K562 (cell line): ENCODE results near the gene MERTK. TPM values are rescaled to one million over a fixed set of nuclear protein-coding genes. Genes with fewer than 3 reads are reported as not detected.

Source experiments
- ATAC-seq: fragments of 200-7000 bp; cut with Tn5 transposase; 3 replicates; pipeline ENCODE4 v1.9.1; 2020; ENCODE audit warnings: moderate library complexity
- BruUV-seq: library from RNA; stranded (reverse); fragments of 400-500 nt; replicated peaks from 2 replicates; lab custom pipeline; 2021; lab: Mats Ljungman, UMichigan
- CTCF ChIA-PET: fragments of 300-600 bp; formaldehyde crosslinking; extraction: SDS; loops from one replicate; lab custom pipeline; 2021; ENCODE audit warnings: low intra/inter-chr PET ratio; lab: Yijun Ruan, JAX
- POLR2A ChIA-PET: fragments of 300-600, 350-650 bp; sonication (Branson Sonifier 250); formaldehyde crosslinking; extraction: SDS; loops from one replicate; lab custom pipeline; 2021; ENCODE audit warnings: antibody characterized with exemption, inconsistent platforms; lab: Yijun Ruan, JAX
- DNase-seq, 4 experiments: peaks; one replicate each; pipeline versions ENCODE4 v3.0.0 to v3.0.0-alpha.2; 2011 to 2018; ENCODE audit warnings: low spot score in 3 of 4, mixed read lengths in 3 of 4; ENCODE audit errors: extremely low read depth in 1 of 4
- FAIRE-seq: peaks from 2 replicates; lab custom pipeline; 2011; peaks lifted over from hg19 to GRCh38; lab: Jason Lieb, UNC
- H2AFZ ChIP-seq: 2 replicates; pipeline ENCODE4 v1.6.0; 2011; ENCODE audit warnings: low read depth, low read length, control low read depth, inconsistent platforms
- H3K27ac ChIP-seq: fragments of 200-600 bp; 3 replicates; pipeline ENCODE4 v1.8.0; 2011; ENCODE audit warnings: low read depth, mild to moderate bottlenecking, control low read depth, inconsistent platforms, low read length, moderate library complexity, mixed read lengths; ENCODE audit errors: extremely low read depth
- H3K27me3 ChIP-seq, 2 experiments: fragments of 300-600 bp in 1 of 2; 2 replicates in 1 of 2; 3 replicates in 1 of 2; pipeline versions ENCODE4 v1.6.0 to v1.8.0; 2011; ENCODE audit warnings: inconsistent platforms in 2 of 2, low read length in 2 of 2, mild to moderate bottlenecking in 1 of 2, mixed read lengths in 1 of 2, moderate library complexity in 1 of 2; ENCODE audit not compliant: control insufficient read depth in 2 of 2, insufficient read depth in 2 of 2
- H3K36me3 ChIP-seq: fragments of 300-600 bp; 3 replicates; pipeline ENCODE4 v1.8.0; 2011; ENCODE audit warnings: mild to moderate bottlenecking, low read length, inconsistent platforms; ENCODE audit not compliant: control insufficient read depth, insufficient read depth
- H3K4me1 ChIP-seq, 2 experiments: fragments of 200-600 bp in 1 of 2; replicated peaks in 1 of 2; 2 replicates in 1 of 2; 3 replicates in 1 of 2; pipeline versions ENCODE4 v1.5.1 to v1.8.0; 2011; ENCODE audit warnings: inconsistent platforms in 2 of 2, low read length in 2 of 2, mild to moderate bottlenecking in 1 of 2, mixed read lengths in 1 of 2, moderate library complexity in 1 of 2; ENCODE audit not compliant: control insufficient read depth in 2 of 2, insufficient read depth in 2 of 2
- H3K4me2 ChIP-seq: 2 replicates; pipeline ENCODE4 v1.6.1; 2011; ENCODE audit warnings: low read length, control low read depth, inconsistent platforms, mixed read lengths; ENCODE audit not compliant: insufficient read depth
- H3K4me3 ChIP-seq: fragments of 200-600 bp; sonication (generic), shearing (Covaris generic); 2 replicates; pipeline ENCODE4 v1.5.1; 2016; ENCODE audit warnings: control low read depth, inconsistent platforms
- H3K79me2 ChIP-seq: fragments of 200-600 bp; 3 replicates; pipeline ENCODE4 v1.8.0; 2011; ENCODE audit warnings: low read length, inconsistent platforms; ENCODE audit not compliant: control insufficient read depth, insufficient read depth
- H3K9ac ChIP-seq, 2 experiments: 2 replicates each; pipeline versions ENCODE4 v1.6.0 to v1.6.1; 2011; ENCODE audit warnings: low read depth in 2 of 2, low read length in 2 of 2, control low read depth in 1 of 2, inconsistent platforms in 1 of 2, mild to moderate bottlenecking in 1 of 2, mixed read lengths in 1 of 2; ENCODE audit not compliant: insufficient read depth in 1 of 2
- H3K9me1 ChIP-seq: one replicate; pipeline ENCODE4 v1.6.0; 2011; ENCODE audit warnings: inconsistent platforms, mild to moderate bottlenecking, low read length, moderate library complexity; ENCODE audit not compliant: control insufficient read depth, insufficient read depth
- H3K9me3 ChIP-seq: replicated peaks from 2 replicates; pipeline ENCODE4 v1.5.1; 2011; ENCODE audit warnings: low read depth, low read length, inconsistent platforms; ENCODE audit not compliant: control insufficient read depth, insufficient read depth
- H4K20me1 ChIP-seq: replicated peaks from 2 replicates; pipeline ENCODE4 v1.6.1; 2011; ENCODE audit warnings: low read length, inconsistent platforms, mixed read lengths; ENCODE audit not compliant: control insufficient read depth, insufficient read depth
- HDAC2 ChIP-seq: fragments of 450-650 bp; IDR thresholded peaks from 2 replicates; pipeline ENCODE4 v1.6.1; 2016; ENCODE audit warnings: mild to moderate bottlenecking
- MTA3 ChIP-seq: fragments of 450-650 bp; formaldehyde crosslinking; IDR thresholded peaks from 2 replicates; pipeline ENCODE4 v1.6.1; 2017; ENCODE audit warnings: mild to moderate bottlenecking, borderline replicate concordance
- NR2C2 ChIP-seq, 2 experiments: fragments of 200-800 bp in 1 of 2; sonication (Bioruptor generic) in 1 of 2; sonication (generic) in 1 of 2; formaldehyde crosslinking in 1 of 2; IDR thresholded peaks; 2 replicates each; pipeline versions ENCODE4 v1.6.1 to v1.8.0; 2016 to 2022; ENCODE audit warnings: mild to moderate bottlenecking in 1 of 2, missing compliant biosample characterization in 1 of 2, missing genetic modification characterization in 1 of 2, missing genetic modification reagents in 1 of 2
- PHF8 ChIP-seq: fragments of 200-600 bp; sonication (generic); IDR thresholded peaks from 2 replicates; pipeline ENCODE4 v1.6.1; 2012; ENCODE audit warnings: mixed run types, mild to moderate bottlenecking, inconsistent platforms, low read length, moderate library complexity, borderline replicate concordance
- ZNF282 ChIP-seq: sonication (generic); formaldehyde crosslinking; IDR thresholded peaks from 2 replicates; pipeline ENCODE4 v1.8.1; 2023; ENCODE audit warnings: missing genetic modification reagents
- WGBS: fragments of 100-300 bp; shearing (Covaris generic); methylation state at CpG from one replicate; pipeline ENCODE4 v1.1.6; 2016; ENCODE audit warnings: low coverage, mixed read lengths; ENCODE audit not compliant: insufficient coverage; ENCODE audit errors: missing lambda C conversion rate; 5-methylcytosine and 5-hydroxymethylcytosine counted together
- in situ Hi-C: fragments of 300-500 bp; cut with MboI; formaldehyde crosslinking; loops from 4 replicates; pipeline ENCODE4 v1.15.0; 2018; ENCODE audit warnings: inconsistent platforms, mixed read lengths
- intact Hi-C: fragments of 100-400 bp; cut with micrococcal nuclease; formaldehyde crosslinking; loops from 2 replicates; pipeline ENCODE4 v1.14.2; 2022
- polyA plus RNA-seq, 8 experiments: library from polyadenylated mRNA; depleted of rRNA in 4 of 8; stranded (reverse) in 5 of 8; unstranded in 3 of 8; fragments of >200 nt; fragmentation: Nextera tagmentation in 2 of 8; fragmentation: Illumina TruSeq in 1 of 8; extraction: Ambion mirVana in 2 of 8; extraction: Trizol in 1 of 8; gene quantifications; 2 replicates each; pipeline versions ENCODE4 v1.2.1 to v1.2.3, GENCODE V29; 2011 to 2014; ENCODE audit warnings: inconsistent platforms in 1 of 8, missing spikeins in 1 of 8
- total RNA-seq, 7 experiments: library from RNA; depleted of rRNA in 6 of 7; stranded (reverse); fragments of >200 nt in 6 of 7; fragmentation: Illumina TruSeq in 2 of 7; extraction: Trizol in 2 of 7; gene quantifications; 2 replicates each; pipeline versions ENCODE4 v1.2.1 to v1.2.3, GENCODE V29; 2011 to 2021; ENCODE audit warnings: low replicate concordance in 1 of 7
- TF ChIP-seq, protein P1 (sequence below): fragments of 250-450 bp; sonication (Bioruptor Pico); IDR thresholded peaks from 2 replicates; pipeline ENCODE4 v1.8.0; 2022; ENCODE audit warnings: inconsistent platforms
- TF ChIP-seq, protein P2 (sequence below), 2 experiments: fragments of 250-450 bp in 1 of 2; fragments of 450-650 bp in 1 of 2; sonication (Bioruptor Pico) in 1 of 2; IDR thresholded peaks; 2 replicates each; pipeline versions ENCODE4 v1.6.1 to v1.8.0; 2016 to 2021; ENCODE audit warnings: mild to moderate bottlenecking in 2 of 2, moderate library complexity in 2 of 2, missing compliant biosample characterization in 1 of 2, missing genetic modification characterization in 1 of 2
- TF ChIP-seq, protein P3 (sequence below): fragments of 250-450 bp; sonication (Bioruptor Pico); IDR thresholded peaks from 2 replicates; pipeline ENCODE4 v1.4.0; 2020; ENCODE audit warnings: mild to moderate bottlenecking, moderate library complexity
- TF ChIP-seq, protein P4 (sequence below), 3 experiments: fragments of 200-800 bp in 1 of 3; fragments of 250-450 bp in 1 of 3; fragments of 450-650 bp in 1 of 3; sonication (Bioruptor Pico) in 1 of 3; sonication (Bioruptor generic) in 1 of 3; formaldehyde crosslinking in 1 of 3; IDR thresholded peaks; 2 replicates each; pipeline versions ENCODE4 v1.6.1 to v1.8.0; 2016 to 2022; ENCODE audit warnings: mild to moderate bottlenecking in 2 of 3, missing genetic modification characterization in 2 of 3, missing compliant biosample characterization in 1 of 3, moderate library complexity in 1 of 3
- TF ChIP-seq, protein P5 (sequence below): sonication (generic); formaldehyde crosslinking; IDR thresholded peaks from 2 replicates; pipeline ENCODE4 v1.9.0; 2022; ENCODE audit warnings: mild to moderate bottlenecking, missing genetic modification reagents

Gene MERTK
- total and polyA plus RNA-seq, 9 of the 15 experiments (the other 6 are each of a cell fraction or from before 2014, with no cell fraction given) = 0.23 to 1.6 (median 0.74) TPM

DNA sequence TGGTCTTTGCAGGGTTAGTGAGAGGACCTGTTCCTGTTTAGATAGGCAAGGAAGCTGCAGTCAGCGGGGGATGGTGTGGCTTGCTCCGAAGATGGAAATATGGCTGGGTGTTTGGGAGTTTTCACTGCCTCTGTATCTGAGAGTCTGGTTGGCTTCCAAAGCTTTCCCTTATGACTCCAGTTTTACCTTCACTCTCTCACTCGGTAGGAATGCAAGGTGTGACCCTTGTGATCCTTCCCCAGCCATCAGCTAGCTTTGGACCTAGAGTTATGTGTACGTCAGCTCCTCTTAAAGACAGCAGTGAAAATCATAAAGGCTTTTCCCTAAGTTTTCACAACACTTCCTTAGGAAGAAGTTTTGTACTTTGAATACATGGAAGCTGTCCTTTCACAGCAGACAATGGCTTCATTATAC lies 121.2 kb downstream of the MERTK start:
- H3K9me1 ChIP-seq = no peaks in the 10 kb centered on the region
- H3K36me3 ChIP-seq = no peaks in the 10 kb centered on the region
- FAIRE-seq = no peak
- in situ Hi-C loops = no loop called here
- no peak overlapping the region for H3K9ac ChIP-seq
- no peaks in the 10 kb centered on the region for H4K20me1 ChIP-seq
- H3K4me1 ChIP-seq = peaks cover 13 to 23% of the 10 kb centered on the region in 2 experiments; a peak in 4 of 5 replicates
- H3K27ac ChIP-seq = no peak overlapping the region
- intact Hi-C loops = no loop called here
- no peaks in the 10 kb centered on the region for H3K79me2 ChIP-seq
- DNase-seq = peak in 1 of 4 experiments; percentile 27
- ATAC-seq = peak; percentile 22; the same call in 1 of the 3 replicates
- POLR2A ChIA-PET = interaction anchor here (1.4 kb wide), 1 partner anchor 9 kb away, joined by 4 read pairs; no protein-coding TSS in a partner anchor
- H2AFZ ChIP-seq = peak overlapping the region; percentile 41; the same call in 1 of the 2 replicates
- CTCF ChIA-PET = no interaction called here
- H3K4me3 ChIP-seq = no peak overlapping the region
- no peaks in the 10 kb centered on the region for H3K9me3 ChIP-seq
- BruUV-seq = no TSS peak
- H3K4me2 ChIP-seq = no peak overlapping the region
- H3K27me3 ChIP-seq = no peaks in the 10 kb centered on the region; a peak in 2 of 5 replicates
- WGBS = 20% methylated on average over 4 of the region's 4 CpGs
- TF ChIP-seq, protein P1, sequence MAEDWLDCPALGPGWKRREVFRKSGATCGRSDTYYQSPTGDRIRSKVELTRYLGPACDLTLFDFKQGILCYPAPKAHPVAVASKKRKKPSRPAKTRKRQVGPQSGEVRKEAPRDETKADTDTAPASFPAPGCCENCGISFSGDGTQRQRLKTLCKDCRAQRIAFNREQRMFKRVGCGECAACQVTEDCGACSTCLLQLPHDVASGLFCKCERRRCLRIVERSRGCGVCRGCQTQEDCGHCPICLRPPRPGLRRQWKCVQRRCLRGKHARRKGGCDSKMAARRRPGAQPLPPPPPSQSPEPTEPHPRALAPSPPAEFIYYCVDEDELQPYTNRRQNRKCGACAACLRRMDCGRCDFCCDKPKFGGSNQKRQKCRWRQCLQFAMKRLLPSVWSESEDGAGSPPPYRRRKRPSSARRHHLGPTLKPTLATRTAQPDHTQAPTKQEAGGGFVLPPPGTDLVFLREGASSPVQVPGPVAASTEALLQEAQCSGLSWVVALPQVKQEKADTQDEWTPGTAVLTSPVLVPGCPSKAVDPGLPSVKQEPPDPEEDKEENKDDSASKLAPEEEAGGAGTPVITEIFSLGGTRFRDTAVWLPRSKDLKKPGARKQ (CRISPR knock-in tag) = no peak
- TF ChIP-seq NR2C2 (CRISPR knock-in tag; IDR thresholded peaks at IDR 0.05) (no peak), NR2C2 (tag; IDR thresholded peaks at IDR 0.05) (no peak), HDAC2 (no peak), MTA3 (no peak), ZNF282 (CRISPR knock-in tag) (no peak), PHF8 (no peak)
- TF ChIP-seq, protein P2, sequence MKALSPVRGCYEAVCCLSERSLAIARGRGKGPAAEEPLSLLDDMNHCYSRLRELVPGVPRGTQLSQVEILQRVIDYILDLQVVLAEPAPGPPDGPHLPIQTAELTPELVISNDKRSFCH (CRISPR knock-in tag; IDR thresholded peaks at IDR 0.05) = no peak
- TF ChIP-seq, protein P2 (tag; IDR thresholded peaks at IDR 0.05) = no peak
- TF ChIP-seq, protein P3, sequence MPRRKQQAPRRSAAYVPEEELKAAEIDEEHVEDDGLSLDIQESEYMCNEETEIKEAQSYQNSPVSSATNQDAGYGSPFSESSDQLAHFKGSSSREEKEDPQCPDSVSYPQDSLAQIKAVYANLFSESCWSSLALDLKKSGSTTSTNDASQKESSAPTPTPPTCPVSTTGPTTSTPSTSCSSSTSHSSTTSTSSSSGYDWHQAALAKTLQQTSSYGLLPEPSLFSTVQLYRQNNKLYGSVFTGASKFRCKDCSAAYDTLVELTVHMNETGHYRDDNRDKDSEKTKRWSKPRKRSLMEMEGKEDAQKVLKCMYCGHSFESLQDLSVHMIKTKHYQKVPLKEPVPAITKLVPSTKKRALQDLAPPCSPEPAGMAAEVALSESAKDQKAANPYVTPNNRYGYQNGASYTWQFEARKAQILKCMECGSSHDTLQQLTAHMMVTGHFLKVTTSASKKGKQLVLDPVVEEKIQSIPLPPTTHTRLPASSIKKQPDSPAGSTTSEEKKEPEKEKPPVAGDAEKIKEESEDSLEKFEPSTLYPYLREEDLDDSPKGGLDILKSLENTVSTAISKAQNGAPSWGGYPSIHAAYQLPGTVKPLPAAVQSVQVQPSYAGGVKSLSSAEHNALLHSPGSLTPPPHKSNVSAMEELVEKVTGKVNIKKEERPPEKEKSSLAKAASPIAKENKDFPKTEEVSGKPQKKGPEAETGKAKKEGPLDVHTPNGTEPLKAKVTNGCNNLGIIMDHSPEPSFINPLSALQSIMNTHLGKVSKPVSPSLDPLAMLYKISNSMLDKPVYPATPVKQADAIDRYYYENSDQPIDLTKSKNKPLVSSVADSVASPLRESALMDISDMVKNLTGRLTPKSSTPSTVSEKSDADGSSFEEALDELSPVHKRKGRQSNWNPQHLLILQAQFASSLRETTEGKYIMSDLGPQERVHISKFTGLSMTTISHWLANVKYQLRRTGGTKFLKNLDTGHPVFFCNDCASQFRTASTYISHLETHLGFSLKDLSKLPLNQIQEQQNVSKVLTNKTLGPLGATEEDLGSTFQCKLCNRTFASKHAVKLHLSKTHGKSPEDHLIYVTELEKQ (CRISPR knock-in tag) = no peak
- TF ChIP-seq, protein P4, sequence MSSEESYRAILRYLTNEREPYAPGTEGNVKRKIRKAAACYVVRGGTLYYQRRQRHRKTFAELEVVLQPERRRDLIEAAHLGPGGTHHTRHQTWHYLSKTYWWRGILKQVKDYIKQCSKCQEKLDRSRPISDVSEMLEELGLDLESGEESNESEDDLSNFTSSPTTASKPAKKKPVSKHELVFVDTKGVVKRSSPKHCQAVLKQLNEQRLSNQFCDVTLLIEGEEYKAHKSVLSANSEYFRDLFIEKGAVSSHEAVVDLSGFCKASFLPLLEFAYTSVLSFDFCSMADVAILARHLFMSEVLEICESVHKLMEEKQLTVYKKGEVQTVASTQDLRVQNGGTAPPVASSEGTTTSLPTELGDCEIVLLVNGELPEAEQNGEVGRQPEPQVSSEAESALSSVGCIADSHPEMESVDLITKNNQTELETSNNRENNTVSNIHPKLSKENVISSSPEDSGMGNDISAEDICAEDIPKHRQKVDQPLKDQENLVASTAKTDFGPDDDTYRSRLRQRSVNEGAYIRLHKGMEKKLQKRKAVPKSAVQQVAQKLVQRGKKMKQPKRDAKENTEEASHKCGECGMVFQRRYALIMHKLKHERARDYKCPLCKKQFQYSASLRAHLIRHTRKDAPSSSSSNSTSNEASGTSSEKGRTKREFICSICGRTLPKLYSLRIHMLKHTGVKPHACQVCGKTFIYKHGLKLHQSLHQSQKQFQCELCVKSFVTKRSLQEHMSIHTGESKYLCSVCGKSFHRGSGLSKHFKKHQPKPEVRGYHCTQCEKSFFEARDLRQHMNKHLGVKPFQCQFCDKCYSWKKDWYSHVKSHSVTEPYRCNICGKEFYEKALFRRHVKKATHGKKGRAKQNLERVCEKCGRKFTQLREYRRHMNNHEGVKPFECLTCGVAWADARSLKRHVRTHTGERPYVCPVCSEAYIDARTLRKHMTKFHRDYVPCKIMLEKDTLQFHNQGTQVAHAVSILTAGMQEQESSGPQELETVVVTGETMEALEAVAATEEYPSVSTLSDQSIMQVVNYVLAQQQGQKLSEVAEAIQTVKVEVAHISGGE (CRISPR knock-in tag; IDR thresholded peaks at IDR 0.05) = no peak
- TF ChIP-seq, protein P5, sequence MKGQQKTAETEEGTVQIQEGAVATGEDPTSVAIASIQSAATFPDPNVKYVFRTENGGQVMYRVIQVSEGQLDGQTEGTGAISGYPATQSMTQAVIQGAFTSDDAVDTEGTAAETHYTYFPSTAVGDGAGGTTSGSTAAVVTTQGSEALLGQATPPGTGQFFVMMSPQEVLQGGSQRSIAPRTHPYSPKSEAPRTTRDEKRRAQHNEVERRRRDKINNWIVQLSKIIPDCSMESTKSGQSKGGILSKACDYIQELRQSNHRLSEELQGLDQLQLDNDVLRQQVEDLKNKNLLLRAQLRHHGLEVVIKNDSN (CRISPR knock-in tag) = no peak
